GM19468 (cell line): ENCODE data around the gene FILIP1.

Experiments used
- ATAC-seq: cut with Tn5 transposase; IDR thresholded peaks from one replicate; pipeline ENCODE4 v1.9.1; 2021; ENCODE audit warnings: mild to moderate bottlenecking, moderate library complexity, moderate number of reproducible peaks; ENCODE audit not compliant: unreplicated experiment; ENCODE audit errors: extremely low read depth

Gene FILIP1

DNA sequence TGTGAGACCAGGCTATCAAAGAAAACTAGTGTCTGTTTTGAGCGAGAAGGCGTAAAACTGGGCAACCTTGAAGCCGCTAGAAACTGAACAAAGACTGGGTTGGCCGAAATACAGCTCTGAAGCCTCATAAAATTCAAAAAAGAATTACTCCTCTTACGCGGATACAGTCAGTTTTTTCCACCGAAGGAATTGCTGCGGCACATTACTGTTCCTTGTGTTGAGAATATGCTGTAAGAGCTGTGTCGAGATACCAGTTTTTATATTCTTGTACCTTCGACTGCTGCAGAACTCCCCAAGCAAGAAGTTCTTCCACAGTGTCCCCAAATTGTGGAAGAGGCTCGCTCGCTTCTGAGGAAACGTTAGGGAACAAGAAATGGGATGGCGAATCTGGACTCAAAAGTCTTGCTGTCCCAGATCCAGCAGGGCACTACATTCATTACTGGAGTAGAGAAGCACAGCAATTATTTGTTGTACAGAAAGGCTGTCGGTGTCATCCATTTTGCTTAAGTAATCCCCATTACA lies 249.5 kb downstream of the FILIP1 start:
- no peak for ATAC-seq

DNA sequence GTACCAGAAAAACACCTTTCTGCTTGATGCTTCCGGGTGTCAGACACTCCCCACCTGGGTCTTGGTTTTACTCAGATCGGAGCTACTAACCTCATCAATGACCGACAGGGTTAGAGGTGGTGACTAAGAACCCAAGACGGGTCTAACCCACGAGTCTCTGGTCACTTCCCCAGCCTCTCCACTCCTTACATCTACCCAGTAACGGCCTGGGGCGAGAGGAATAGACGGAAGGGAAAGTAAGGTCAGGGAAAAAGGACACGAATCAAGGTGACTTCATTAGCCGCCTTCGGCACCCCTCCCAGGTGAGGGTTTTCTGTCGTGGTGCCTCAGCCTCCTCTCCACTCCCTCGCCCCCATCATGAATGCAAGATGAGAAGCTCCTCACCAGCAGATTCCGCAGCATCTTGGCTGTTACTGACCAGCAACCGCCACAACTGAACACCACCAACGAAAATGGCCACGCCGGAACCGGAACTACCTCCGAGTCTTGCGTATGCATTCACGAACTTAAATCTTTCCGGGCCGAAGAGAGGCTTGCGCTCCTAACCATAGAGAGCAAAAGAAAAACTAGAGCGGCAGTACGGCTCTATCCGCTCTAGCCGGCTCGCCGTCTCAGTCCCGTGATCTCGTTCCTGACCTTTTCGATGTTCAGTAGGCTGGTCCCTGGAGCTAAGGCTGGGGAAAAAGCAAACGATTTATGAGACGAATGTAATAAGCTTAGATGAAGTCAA lies 250.1 kb downstream of the FILIP1 start, which contains the start of gene COX7A2:
Gene COX7A2 (minus strand): TSS at position 469 of the 730 bp plus-strand sequence. CDS start 67 bp downstream, at position 402.
- peak; percentile 97 for ATAC-seq
